Heart right ventricle (tissue), 16 donors: ENCODE measurements around the gene CD300LF. TPM values are rescaled to one million over a fixed set of nuclear protein-coding genes. Genes with fewer than 3 reads are reported as not detected.
A peak's percentile ranks its signal among the peaks of the same experiment; 100 is the strongest.

Source experiments
- ATAC-seq, 8 donors: fragments of 200-7000 bp; cut with Tn5 transposase; one replicate each; pipeline ENCODE4 v1.9.1; 2020; ENCODE audit warnings: mild to moderate bottlenecking in 8 of 8, moderate library complexity in 8 of 8, moderate number of reproducible peaks in 1 of 8
- DNase-seq, 2 donors: peaks; one replicate each; pipeline ENCODE4 v3.0.0-alpha.2; 2020
- H3K27ac ChIP-seq, 10 donors: fragments of 200-600 bp; sonication (generic) in 2 of 10; one replicate each; pipeline versions ENCODE4 v1.5.0 to v1.8.0; 2020 to 2022; ENCODE audit warnings: mild to moderate bottlenecking in 3 of 10
- H3K27me3 ChIP-seq, 7 donors: fragments of 200-600 bp; one replicate each; pipeline ENCODE4 v1.8.0; 2021 to 2022; ENCODE audit warnings: mild to moderate bottlenecking in 2 of 7
- H3K36me3 ChIP-seq, 9 donors: fragments of 200-600 bp; sonication (generic) in 1 of 9; one replicate each; pipeline versions ENCODE4 v1.5.0 to v1.8.0; 2020 to 2022; ENCODE audit warnings: mild to moderate bottlenecking in 2 of 9
- H3K4me1 ChIP-seq, 9 donors: fragments of 200-600 bp; sonication (generic) in 1 of 9; one replicate each; pipeline versions ENCODE4 v1.5.0 to v1.8.0; 2020 to 2022; ENCODE audit warnings: mild to moderate bottlenecking in 4 of 9
- H3K4me3 ChIP-seq, 10 donors: fragments of 200-600 bp; sonication (generic) in 2 of 10; one replicate each; pipeline versions ENCODE4 v1.5.0 to v1.8.0; 2020 to 2022; ENCODE audit warnings: mild to moderate bottlenecking in 7 of 10, moderate library complexity in 2 of 10
- H3K9me3 ChIP-seq, 11 donors: fragments of 200-600 bp in 10 of 11; sonication (generic) in 2 of 11; one replicate each; pipeline versions ENCODE4 v1.5.0 to v1.8.0; 2013 to 2022; ENCODE audit warnings: mild to moderate bottlenecking in 2 of 11, control low read depth in 1 of 11, moderate library complexity in 1 of 11
- WGBS, 2 donors: extraction: QIAGEN DNeasy Blood & Tissue Kit; methylation state at CpG; one replicate each; pipeline ENCODE4 v1.1.7; 2013; ENCODE audit warnings: inconsistent platforms in 1 of 2; 5-methylcytosine and 5-hydroxymethylcytosine counted together
- intact Hi-C, 10 donors: fragments of 100-400 bp; cut with DNase I; formaldehyde crosslinking; loops; one replicate each; pipeline versions ENCODE4 v1.11.1 to v1.14.2; 2022
- polyA plus RNA-seq, 2 donors: library from polyadenylated mRNA; stranded (reverse); fragments of 200-250 nt; gene quantifications; one replicate each; pipeline ENCODE4 v1.2.3, GENCODE V29; 2013
- total RNA-seq, 10 donors: library from RNA; stranded (reverse); fragmentation: NEBNext Ultra II Directional in 3 of 10; extraction: Animal tissue kit (Norgen Biotek cat#: 25700) in 3 of 10; gene quantifications; one replicate each; pipeline versions ENCODE4 v1.2.1 to v1.2.4, GENCODE V29; 2021 to 2023
- TF ChIP-seq, protein P1 (sequence below), 9 donors: fragments of 200-600 bp; sonication (generic) in 2 of 9; IDR thresholded peaks; one replicate each; pipeline versions ENCODE4 v1.5.0 to v1.8.0; 2021 to 2022; ENCODE audit warnings: antibody characterized with exemption in 9 of 9, mild to moderate bottlenecking in 5 of 9, moderate library complexity in 1 of 9
- donor health status: Arrhythmogenic right ventricular cardiomyopathy.
- donor health status: ischemic (EF 13 %, LVEDD 7.1; RV severe dilation, severe dysfunction).
- donor health status: healthy with polysubstance abuse.
- donor health status: DM: no; HTN: yes; CAD: no.
- donor health status: DM: no; HTN: no; CAD: no.
- donor health status: ischemic (EF 25% LVEDD 6.9; RV normal size, moderate dysfunction).
- donor health status: ischemic (EF 25% LVEDD 5.7; RV mildly dilated, moderate dysfunction).
- donor health status: healthy.
- donor health status: DM: yes; HTN: yes; CAD: no.
- donor health status: Ischemic cardiomyopathy.
- donor health status: ischemic (EF 35%, LVEDD 5.7; RV mildly dilated, moderate dysfunction).
- donor health status: nonischemic (EF 11% LVEDD 7.7; RV severe dilation, severe dysfunction).
- donor health status: DM: yes; HTN: yes; CAD: no.
- donor health status: PGD.
- donor health status: ischemic (EF 29% LVEDD 5.4; RV normal size, mild dysfunction).
- donor health status: nonischemic (EF 23%, LVEDD 6.1; RV moderate dilation, normal function).

The CD300LF gene
- total and polyA plus RNA-seq, 12 donors = 0.13 to 4.5 (median 0.34) TPM; not detected in 3

GRCh38 chr17:74759941-74760340 lies 47.2 kb upstream of the CD300LF start:
- ATAC-seq = no peak
- 90 to 95% methylated on average over 10 of the region's 10 CpGs for WGBS, 2 donors
- H3K4me3 ChIP-seq = no peak overlapping the region
- no peak for DNase-seq
- H3K27ac ChIP-seq = peak overlapping the region in 7 of 10 donors; percentile 13 to 75 (median 66)
- H3K9me3 ChIP-seq = no peaks in the 10 kb centered on the region
- peaks cover 0 to 9% (median 0%) of the 10 kb centered on the region in 9 donors for H3K36me3 ChIP-seq
- no peaks in the 10 kb centered on the region for H3K27me3 ChIP-seq
- TF ChIP-seq, protein P1, sequence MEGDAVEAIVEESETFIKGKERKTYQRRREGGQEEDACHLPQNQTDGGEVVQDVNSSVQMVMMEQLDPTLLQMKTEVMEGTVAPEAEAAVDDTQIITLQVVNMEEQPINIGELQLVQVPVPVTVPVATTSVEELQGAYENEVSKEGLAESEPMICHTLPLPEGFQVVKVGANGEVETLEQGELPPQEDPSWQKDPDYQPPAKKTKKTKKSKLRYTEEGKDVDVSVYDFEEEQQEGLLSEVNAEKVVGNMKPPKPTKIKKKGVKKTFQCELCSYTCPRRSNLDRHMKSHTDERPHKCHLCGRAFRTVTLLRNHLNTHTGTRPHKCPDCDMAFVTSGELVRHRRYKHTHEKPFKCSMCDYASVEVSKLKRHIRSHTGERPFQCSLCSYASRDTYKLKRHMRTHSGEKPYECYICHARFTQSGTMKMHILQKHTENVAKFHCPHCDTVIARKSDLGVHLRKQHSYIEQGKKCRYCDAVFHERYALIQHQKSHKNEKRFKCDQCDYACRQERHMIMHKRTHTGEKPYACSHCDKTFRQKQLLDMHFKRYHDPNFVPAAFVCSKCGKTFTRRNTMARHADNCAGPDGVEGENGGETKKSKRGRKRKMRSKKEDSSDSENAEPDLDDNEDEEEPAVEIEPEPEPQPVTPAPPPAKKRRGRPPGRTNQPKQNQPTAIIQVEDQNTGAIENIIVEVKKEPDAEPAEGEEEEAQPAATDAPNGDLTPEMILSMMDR (IDR thresholded peaks at IDR 0.05) = no peak
- H3K4me1 ChIP-seq = peaks cover 33 to 79% (median 51%) of the 10 kb centered on the region in 9 donors
- intact Hi-C loops = no loop called here

DNA sequence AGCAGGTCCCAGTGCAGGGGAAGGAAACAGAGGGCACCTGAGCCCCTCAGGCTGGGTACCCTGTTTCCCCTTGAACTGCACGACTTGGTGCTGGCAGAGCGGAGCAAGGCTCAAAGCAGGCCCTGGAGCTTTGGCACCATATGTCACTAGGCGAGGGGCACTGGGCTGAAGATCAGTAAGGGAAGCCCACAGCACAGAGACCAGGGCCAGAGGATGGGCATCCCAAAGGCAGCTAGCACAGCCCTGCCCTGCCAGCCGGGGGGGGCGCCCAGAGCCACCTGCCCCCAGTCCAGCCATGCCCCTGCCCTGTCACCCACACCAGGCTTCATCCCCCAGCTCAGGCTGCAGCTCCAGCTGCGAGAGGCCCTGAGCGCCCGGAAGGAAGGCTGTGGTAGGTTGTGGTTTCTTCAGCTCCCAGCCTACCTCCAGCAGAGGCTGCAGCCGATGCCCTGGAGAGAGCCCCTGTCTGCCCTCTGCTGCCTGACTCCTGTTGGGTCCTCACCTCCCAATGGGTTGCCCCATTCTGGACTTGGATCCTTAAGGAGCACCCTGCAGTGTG lies 46.6 kb upstream of the CD300LF start:
- no peaks in the 10 kb centered on the region for H3K27me3 ChIP-seq
- 83 to 84% methylated on average over 9 of the region's 9 CpGs for WGBS, 2 donors
- H3K4me1 ChIP-seq = peaks cover 33 to 79% (median 51%) of the 10 kb centered on the region in 9 donors
- DNase-seq (no peak), ATAC-seq (no peak)
- no peaks in the 10 kb centered on the region for H3K9me3 ChIP-seq
- peak overlapping the region in 3 of 10 donors; percentile 53 to 75 (median 70) for H3K27ac ChIP-seq
- intact Hi-C loops = no loop called here
- TF ChIP-seq, protein P1 (IDR thresholded peaks at IDR 0.05) = no peak
- peak overlapping the region in 1 of 10 donors; percentile 23 for H3K4me3 ChIP-seq
- H3K36me3 ChIP-seq = peaks cover 0 to 8% (median 0%) of the 10 kb centered on the region in 9 donors

DNA sequence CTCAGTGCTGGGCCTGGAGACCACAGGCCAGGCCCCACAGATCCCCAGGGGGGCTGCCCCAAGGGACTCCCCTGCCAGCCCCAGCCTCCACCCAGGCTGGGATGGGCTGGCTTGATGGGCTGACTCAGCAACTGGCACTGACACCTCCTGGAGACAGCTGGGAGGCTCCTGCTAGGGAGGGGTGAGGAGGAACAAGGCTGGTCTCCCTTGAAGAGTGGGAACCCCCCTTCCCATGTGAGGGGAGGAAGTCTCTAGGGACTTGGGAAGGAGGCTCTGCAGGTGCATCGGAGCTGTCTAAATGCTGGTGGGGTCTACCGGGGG lies 46.1 kb upstream of the CD300LF start:
- Histone ChIP-seq H3K9me3 (no peaks in the 10 kb centered on the region), H3K4me3 (peak overlapping the region in 1 of 10 donors; percentile 23), H3K27me3 (no peaks in the 10 kb centered on the region), H3K4me1 (peaks cover 33 to 76% (median 51%) of the 10 kb centered on the region in 9 donors), H3K27ac (peak overlapping the region in 5 of 10 donors; percentile 12 to 75 (median 53)), H3K36me3 (peaks cover 0 to 5% (median 0%) of the 10 kb centered on the region in 9 donors)
- intact Hi-C loops = no loop called here
- ATAC-seq = peak in 4 of 8 donors; percentile 20 to 44 (median 23)
- no peak for DNase-seq
- WGBS, 2 donors = 94 to 100% methylated on average over 2 of the region's 2 CpGs
- TF ChIP-seq, protein P1 (IDR thresholded peaks at IDR 0.05) = no peak

- Histone ChIP-seq H3K27ac (peak overlapping the region in 8 of 10 donors; percentile 4 to 75 (median 39)), H3K9me3 (no peaks in the 10 kb centered on the region), H3K4me3 (peak overlapping the region in 3 of 10 donors; percentile 14 to 23 (median 22)), H3K27me3 (no peaks in the 10 kb centered on the region), H3K36me3 (peaks cover 0 to 5% (median 0%) of the 10 kb centered on the region in 9 donors), H3K4me1 (peaks cover 33 to 71% (median 51%) of the 10 kb centered on the region in 9 donors)
- intact Hi-C loops = no loop called here
- TF ChIP-seq, protein P1 (IDR thresholded peaks at IDR 0.05) = no peak
- WGBS, 2 donors = 47 to 48% methylated on average over 26 of the region's 26 CpGs
- ATAC-seq (peak; percentile 24 to 67 (median 46)), DNase-seq (no peak)
Observed at GRCh38 chr17:74757931-74758847, 45.5 kb upstream of the CD300LF start.
